Hypothalamus (tissue), 51 donors: ENCODE measurements around the gene EPHA3.

ENCODE experiments used
- DNase-seq, 51 donors: peaks; one replicate each; lab custom pipeline; 2025; lab: John Stamatoyannopoulos, UW

EPHA3 gene

DNA sequence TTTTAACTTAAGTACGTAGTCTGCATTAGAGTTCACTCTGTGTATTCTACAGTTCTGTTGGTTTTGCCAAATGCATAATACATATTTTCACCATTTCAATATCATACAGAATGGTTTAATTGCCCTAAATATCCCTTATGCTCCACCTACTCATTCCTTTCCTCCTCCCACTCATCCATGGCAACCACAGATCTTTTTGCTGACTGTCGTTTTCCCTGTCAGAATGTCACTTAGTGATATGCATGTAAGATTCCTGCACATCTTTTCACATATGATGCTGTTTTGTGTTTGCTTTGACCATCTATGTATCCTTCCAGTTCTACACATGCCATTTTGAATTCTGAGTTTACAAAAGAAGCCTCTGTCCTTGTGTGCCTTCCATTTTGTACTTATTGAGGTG lies 36.7 kb downstream of the EPHA3 start:
- no peak for DNase-seq

DNA sequence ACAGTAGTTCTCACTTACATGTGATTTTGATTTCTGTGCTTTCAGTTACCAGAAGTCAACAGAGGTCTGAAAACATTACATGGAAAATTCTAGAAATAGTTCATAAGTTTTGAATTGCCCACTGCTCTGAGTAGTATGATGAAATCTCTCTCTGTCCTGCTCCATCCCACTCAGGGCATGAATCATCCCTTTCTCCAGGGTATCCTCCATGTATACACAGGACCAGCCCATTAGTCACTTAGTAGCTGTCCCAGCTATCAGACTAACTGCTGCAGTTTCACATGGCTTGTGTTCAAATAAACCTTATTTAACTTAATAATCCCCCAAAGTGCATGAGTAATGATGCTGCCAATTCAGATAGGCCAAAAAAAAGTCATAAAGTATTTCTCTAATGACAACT lies 38.6 kb downstream of the EPHA3 start:
- DNase-seq: no peak

DNA sequence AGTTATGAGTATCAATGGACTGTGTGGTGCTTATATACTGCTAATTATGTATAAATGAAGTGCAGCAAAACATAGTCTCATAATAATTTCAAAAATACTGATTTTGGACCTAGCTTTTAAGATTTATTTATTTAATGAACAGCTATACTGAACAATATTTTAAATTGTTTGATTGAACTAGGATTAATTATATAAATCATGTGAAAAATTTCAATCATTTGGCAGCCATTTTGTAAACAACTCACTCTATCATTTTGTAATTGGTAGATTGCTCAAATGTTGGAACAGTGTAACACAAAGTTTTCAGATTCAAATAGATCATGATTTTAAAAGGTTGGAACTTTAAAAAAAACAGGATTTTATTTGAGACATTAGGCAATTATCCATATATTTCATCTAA lies 47.0 kb downstream of the EPHA3 start:
- DNase-seq: no peak

DNA sequence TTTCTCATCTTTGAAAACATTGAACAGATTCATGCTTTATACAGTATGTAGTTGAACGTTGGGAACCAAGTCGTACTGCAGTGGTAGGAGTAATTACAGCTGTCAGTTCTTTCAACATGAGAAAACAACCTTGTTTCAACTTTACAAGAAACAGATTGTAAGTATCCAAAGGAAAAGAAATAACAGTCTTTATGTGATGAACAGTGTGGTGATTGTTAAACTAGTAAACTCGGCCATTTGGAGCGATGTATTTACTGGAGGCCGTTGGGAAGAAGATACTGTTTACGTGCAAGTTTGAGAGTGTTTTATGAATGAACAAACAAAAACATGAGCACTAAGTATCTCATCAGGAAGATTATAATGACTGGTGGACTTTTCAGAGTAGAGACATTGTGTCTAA lies 48.4 kb downstream of the EPHA3 start:
- no peak for DNase-seq

DNA sequence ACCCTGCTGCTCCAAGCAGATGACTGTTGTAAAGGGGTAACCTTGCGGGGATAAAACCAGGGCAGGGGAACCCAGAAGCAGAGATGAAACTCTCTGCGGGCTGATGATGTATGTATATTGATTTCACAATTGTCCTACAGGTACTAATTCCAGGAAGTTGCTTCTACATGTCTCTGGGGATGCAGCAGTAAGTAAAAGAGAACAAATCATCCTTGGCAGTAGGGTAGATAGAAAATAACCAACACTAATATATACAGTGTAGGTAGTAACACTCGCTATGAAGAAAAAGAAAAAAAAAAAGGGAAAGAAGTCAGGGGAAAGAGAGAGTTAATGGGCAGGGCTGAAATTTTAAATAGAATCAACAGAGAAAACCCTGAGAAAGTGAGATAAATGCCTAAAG lies 50.2 kb downstream of the EPHA3 start:
- DNase-seq: no peak

DNA sequence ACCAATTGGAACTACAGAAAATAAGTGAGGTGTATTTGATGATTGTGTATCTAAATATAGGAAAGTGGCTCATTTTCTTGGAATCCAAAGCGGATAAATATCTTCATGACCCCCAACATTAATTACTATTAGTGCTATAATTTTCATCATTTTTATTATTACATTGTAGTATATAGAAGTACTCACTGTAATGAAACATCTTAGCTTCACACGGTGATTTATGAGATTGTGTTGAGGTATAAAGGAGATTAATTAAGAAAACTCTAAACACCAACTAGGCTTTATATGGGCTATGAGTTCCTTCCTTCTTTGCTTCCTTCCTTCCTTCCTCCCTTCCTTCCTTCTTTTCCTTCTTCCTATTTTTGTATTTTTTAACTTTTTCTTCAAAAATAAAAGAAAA lies 52.2 kb downstream of the EPHA3 start:
- no peak for DNase-seq

DNA sequence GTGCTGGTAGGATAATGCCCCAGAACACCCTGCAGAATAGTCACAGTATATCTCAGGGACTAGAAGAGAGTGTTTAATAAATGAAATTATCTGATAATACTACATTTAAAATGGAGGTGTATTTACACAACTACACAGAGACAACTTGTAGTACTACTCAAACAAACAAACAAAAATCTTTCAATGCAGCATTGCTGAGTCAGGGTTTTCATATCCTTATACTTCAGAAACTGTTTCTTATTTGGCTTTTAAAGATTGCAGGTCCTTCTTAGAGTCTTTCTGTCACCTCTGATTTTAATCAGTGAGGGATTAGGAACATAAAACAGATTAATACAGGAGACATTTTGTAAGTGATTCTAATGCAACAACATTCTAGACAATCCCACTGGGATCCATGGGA lies 57.4 kb downstream of the EPHA3 start:
- DNase-seq: no peak

DNA sequence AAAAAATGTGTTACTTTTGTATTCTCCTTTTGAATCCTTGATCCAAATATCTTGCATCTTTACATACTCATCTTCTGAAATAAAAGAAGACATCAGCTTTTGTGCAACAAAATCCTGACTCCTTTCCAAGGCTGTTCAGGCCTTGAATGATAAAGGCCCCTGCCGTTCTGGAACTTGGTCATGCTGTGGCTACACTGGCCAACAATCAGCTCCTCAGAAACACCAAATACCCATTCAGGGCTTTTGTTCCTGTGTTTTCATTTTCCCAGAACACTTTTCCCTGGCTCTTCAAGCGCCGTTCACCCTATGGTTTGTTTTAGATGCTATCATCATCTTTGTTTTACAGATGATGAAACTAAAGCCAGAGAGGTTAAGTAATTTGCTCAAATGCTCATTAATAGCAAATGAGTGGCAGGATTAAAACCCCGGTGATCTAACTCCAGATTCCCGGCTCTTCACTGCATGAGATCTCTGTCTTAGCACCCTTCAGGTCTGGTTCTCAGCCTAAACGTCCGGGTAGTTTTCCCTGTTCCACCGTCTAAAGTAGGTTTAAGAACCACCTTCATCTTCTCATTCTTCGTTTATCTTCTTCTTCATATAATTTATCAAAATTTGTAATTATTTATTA lies 58.3 kb downstream of the EPHA3 start:
- DNase-seq: peak in 2 of 51 donors; percentile 3 to 15

DNA sequence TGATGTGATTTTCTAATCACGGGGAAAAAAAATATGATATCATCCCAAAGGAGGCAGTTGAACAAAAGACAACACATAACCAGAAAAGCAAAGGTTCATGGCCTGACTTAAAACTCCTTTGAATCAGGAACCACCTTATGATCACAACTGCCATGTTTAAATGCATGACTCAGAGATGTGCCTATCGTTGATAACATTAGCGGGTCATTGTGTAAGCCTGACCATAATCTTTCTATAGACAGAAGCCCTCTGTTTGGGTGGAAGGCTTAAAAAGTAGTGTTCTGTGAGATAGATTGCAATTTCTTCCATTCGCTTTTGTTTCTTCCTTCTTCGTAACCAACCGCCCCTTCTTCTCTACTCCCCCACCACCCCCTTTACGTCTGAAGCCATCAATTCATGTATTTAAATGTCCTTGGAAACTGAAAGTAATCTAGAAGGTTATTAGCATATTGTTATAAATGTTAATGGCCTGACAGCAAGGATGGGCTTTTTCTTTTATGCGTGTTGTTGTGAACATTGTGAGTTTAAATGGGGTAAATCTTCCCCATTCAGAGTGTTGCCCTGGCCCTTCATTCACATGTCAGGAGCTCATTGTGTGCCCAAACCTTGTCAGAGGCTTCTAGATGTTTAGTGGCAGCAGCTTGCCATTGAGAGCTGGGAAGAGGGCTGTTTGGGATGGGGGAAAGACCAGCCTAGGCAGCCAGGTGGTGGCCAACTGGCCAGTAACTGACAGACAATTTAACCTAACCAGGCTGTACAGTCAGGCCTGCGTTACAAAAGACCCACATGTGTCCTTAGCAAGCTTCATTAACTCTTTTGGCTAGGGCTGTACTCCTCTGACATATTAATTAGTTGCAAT lies 64.5 kb downstream of the EPHA3 start:
- peak in 1 of 51 donors; percentile 10 for DNase-seq

DNA sequence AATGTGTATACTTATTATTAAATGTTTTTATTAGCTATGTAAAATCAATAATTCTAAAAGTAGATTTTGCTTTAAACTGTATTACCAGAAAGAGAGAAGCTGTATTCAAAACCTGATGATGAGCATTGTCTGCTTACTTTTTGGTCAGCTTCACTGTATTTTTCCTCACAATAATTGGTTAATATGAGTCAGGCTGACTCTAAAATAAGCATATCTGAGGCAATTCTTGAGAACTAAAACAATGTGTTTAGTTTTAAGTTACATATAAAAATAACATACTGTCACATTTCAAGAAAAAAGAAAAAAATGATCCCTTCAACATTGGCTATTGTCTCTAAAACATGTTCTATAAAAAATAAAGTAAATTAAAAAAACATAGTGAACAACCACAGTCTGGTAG lies 66.1 kb downstream of the EPHA3 start:
- DNase-seq: no peak

DNA sequence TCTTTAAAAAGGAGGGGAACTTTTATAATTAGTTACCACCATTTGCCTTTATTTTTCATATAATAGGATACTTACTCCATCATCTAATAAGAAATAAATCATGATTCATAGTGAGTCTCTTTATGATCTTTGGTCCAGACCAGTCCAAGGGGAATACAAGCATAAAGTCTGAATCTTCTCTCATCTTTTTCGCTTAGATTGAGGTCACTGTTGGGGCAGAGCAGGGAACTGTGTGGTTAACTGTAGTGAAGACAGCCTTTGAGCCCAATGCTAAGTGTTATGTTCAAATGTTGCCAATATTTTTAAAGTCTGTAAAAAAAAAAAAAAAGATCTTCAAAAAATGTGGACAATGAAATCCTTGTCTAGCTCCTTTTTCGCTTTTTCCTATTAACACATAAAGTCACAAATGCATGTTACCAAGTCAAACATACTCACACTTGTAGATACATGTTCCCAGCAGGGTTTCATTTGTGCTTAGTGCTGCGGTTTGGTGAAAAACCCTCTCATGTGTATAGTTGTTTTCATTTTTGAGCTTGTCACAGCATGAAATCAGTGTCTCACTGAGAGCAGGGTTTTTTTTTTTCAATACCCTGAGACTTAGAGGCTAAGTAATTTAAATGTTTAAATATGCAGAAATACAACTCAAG lies 72.1 kb downstream of the EPHA3 start:
- no peak for DNase-seq

DNA sequence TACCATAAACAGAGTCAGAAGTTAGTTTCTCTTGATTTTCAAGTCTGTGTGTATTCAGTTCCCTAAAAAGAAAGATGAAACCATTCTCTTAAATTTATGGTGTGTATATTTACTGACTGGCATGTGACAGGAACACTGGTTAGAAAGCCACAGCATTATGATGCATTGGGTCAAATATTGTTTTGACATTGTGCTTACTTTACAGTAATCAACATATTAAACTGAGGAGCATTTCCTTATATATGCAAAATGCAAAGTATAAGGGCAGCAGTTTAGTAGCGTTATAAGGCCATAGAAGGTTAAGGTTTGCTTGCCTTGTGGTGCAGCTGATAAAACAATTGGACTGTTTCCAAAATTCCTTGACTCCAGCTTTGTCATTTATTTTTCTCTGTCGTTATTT lies 72.9 kb downstream of the EPHA3 start:
- no peak for DNase-seq

DNA sequence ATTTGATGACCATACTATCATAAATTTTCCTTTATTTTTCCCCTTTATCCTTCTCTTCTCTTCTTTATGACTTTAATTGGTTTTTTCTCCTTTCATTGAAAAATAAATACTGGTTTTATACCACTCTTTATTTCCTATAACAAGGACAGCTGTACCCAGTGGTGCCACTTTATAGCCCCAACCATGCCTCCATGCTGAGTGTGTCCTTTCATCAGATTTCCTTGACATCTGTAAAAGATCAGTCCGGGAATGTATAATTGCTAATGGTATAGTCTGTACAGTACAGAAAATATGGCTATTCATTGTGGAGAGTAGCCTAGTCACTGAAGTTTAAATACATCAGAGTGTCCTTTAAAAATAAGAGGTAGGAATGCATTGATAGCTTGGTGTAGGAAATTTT lies 74.6 kb downstream of the EPHA3 start:
- no peak for DNase-seq

DNA sequence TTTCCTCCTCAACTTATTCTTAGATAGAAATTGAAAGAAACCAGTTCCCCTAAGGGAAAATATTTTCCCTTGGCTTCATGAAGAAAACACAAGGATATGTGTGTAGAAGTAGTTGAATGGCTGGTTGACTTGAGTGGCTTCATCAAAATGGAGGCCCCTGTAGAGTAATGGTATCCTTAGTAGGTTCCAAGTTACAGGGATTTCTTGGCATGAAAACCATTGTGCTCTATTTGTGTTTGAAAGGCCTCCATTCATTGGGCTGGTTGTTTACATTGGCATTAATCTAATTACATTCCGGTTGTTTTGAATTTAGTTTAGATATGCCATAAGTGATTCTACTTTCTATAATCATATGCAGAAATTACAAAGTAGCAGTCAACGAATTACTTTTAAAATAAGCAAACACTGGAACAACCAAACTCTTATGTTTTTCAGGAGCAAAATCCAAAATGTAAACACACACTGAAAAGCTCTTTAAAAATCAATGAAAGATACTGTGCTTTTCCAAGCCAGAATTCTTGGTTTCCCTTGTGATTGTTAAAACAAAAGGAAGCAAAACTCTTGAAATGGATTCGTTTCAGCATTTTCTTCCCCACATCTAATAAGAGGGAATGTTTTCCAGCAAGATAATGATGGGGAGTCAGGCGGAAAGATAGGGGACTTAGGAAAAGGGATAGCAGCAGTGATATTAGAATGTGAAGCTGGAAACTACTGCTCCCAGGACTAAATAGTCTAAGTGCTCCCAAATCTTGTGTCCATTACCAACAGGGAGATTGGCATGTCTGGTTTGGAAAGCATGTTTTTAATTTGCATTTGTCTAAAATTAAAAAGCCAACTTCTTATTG lies 77.0 kb downstream of the EPHA3 start:
- no peak for DNase-seq

DNA sequence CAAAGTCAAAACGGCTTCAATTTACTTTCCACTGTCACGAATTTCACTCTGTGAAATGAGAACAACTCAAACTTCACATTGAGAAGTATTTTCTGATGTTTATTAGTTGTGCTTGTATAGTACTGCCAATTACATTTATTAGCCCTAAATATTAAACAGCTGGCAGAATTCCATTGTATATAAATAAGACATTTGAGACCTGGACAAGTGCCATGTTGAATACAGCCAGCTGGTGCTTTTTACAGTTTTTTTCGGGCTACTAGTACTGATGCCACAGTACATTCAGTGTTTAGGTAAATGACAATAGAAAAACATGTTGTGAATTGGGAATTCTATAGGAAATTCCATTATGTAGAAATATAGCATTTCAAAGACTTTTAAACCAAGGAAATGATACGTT lies 79.0 kb downstream of the EPHA3 start:
- no peak for DNase-seq

DNA sequence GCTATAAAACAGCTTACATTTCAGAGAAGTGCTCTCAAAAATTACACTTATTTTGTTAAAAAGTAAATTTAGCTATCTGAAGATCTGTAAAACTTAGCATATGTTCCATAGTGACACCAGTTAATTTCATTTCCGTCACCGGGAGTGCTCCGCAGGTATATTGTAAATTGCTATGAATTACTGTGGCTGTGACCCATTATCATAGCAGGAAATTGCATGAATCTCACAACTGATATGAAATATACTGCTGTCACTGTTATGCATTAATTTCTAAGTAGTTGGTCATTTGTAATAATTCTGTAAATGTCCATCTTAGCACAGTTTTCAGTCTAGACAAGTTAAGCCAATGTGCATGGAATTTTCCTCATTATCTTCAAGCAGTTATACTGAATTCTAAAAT lies 91.2 kb downstream of the EPHA3 start:
- no peak for DNase-seq

DNA sequence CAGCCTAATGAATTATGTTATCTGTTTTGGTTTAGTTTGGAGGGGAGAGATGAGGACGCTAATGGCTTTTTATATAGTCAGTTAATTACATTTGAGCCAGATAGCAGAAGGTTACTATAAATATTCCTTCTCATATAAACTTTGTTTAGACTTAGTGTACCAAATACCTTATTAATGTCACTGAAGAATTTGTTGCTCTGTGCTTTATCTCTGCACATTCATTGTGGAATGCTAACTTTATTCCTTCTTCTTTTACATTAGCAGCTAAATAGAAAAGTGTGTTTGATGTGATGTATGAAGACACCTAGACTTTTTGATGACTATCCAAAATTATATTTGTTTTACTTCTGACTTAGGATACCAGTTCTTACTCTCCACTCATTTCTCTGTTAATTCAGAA lies 105.2 kb downstream of the EPHA3 start:
- DNase-seq: no peak

DNA sequence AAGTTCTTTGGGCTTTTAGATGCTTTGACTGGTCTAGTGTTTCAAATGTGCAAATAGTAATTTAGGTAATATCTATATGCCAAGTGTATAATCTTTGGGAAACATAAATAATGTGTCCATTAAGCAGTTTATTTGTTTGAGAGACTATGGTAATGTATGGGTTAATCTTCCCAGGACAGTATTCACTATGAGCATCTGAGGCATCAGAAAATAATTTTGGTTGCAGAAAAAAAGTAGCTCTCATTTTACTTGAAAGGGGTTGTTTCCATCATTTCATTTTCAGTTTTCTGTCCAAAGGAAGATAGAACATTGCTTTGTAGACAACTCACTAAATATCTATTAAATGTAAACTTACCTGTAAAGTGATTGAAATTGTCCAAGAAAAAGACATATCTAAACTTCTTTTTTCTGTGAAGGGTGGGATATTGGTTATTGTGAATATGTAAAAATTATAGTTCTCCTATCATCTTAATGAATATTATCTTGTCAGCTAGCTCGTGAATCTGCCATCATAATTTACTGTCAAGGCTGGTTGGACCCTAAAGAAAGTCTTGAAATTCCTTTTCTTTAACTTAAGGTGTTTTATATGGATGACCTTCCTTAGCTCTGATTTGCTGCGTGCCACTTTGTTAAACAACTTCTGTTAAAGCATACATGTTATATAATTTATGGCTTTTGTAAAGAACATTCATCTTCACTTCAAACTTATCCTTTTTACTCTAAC lies 108.8 kb downstream of the EPHA3 start:
- DNase-seq: no peak

DNA sequence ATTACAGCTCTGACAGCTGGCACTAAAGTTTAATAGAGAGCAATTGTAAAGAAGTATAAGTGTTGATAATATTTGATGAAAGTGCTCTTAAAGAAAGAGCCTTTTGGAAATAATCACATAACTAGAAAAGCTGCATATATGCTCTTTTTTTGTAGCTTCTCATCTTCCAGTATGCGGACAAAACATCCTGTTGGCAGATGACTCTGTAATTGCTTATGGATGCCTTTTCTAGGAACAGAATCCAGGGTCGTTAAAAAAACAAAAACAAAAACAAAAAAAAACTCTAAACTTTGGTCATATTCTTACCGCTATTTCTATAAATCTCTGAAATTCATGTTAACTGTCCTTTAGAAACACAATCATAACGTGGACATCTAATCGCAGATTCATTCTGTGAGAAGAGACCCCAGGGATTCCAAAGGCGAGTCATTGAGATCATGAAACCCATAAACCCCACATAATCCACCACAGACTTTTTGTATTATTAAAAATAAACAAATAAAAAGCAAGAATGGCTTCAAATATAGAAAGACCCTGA lies 109.8 kb downstream of the EPHA3 start:
- no peak for DNase-seq

DNA sequence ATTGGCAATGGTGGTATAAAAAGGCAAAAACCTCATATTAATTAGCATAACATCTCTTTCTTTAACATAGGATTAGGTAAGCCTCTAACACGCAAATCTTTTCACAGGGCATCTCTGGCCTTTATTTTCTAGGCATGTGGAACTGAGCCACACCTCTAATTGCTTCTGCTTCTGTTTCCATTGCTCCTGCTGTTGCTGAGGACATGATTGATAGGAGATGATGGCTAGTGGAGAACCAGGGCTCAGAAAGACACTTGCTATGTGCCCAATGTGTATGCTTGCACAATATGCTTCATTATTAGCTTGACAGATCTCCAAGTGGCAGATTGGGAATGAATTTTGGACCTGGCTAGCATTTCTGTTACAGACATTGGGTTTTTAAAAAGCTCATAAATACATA lies 114.5 kb downstream of the EPHA3 start:
- no peak for DNase-seq
